ENCODE data around the gene IFNL1. TPM values are rescaled to one million over a fixed set of nuclear protein-coding genes. Genes with fewer than 3 reads are reported as not detected.

IFNL1 gene
- total and polyA plus RNA-seq, 9 of the 15 experiments (the other 6 are each of a cell fraction or from before 2014, with no cell fraction given), result not detected

- TF ChIP-seq, protein P1, sequence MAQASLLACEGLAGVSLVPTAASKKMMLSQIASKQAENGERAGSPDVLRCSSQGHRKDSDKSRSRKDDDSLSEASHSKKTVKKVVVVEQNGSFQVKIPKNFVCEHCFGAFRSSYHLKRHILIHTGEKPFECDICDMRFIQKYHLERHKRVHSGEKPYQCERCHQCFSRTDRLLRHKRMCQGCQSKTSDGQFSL (CRISPR knock-in tag; IDR thresholded peaks at IDR 0.05), result peak; percentile 64; the same call in 1 of the 2 replicates
- TF ChIP-seq, protein P1 (tag; IDR thresholded peaks at IDR 0.05), result 0 out of 4 replicates have a peak, but pooled peaks of 1 of the 2 experiments have one; percentile 41
- TF ChIP-seq FUS (optimal IDR thresholded peaks at IDR 0.05; ENCODE audit: low read depth, low read length) (no peak), ESRRB (CRISPR knock-in tag; IDR thresholded peaks at IDR 0.05; ENCODE audit: borderline replicate concordance) (no peak), MCM3 (IDR thresholded peaks at IDR 0.05) (no peak), SIX5 (IDR thresholded peaks at IDR 0.05; ENCODE audit: borderline replicate concordance in 1 of 2, insufficient read depth in 1 of 2, low read depth in 1 of 2, low read length in 2 of 2) (peak in 1 of 2 experiments; percentile 31; a peak in 1 of 4 replicates), RNF2 (IDR thresholded peaks at IDR 0.05) (0 out of 2 replicates have a peak, but pooled peaks have one; percentile 61), L3MBTL2 (IDR thresholded peaks at IDR 0.05) (peak; percentile 41; the same call in 1 of the 2 replicates), CGGBP1 (CRISPR knock-in tag; IDR thresholded peaks at IDR 0.05) (no peak), MITF (IDR thresholded peaks at IDR 0.05) (peak; percentile 16; the same call in 1 of the 2 replicates), TCF7 (IDR thresholded peaks at IDR 0.05; ENCODE audit: borderline replicate concordance) (no peak), TGIF2 (CRISPR knock-in tag; IDR thresholded peaks at IDR 0.05) (no peak), ZNF696 (CRISPR knock-in tag; conservative IDR thresholded peaks at IDR 0.05) (no peak), HDGF (IDR thresholded peaks at IDR 0.05) (no peak), KLF10 (CRISPR knock-in tag; IDR thresholded peaks at IDR 0.05) (no peak), FOXJ2 (tag; IDR thresholded peaks at IDR 0.05) (no peak), ZNF124 (CRISPR knock-in tag; IDR thresholded peaks at IDR 0.05) (no peak), ZBTB12 (CRISPR knock-in tag; IDR thresholded peaks at IDR 0.05) (peak; percentile 65; the same call in 1 of the 2 replicates), TRIM28 (IDR thresholded peaks at IDR 0.05) (peak; percentile 99), SMARCA4 (IDR thresholded peaks at IDR 0.05) (peak; percentile 65; the same call in 1 of the 2 replicates), OTX1 (CRISPR knock-in tag; IDR thresholded peaks at IDR 0.05) (no peak), ZNF431 (CRISPR knock-in tag; IDR thresholded peaks at IDR 0.05) (no peak)
- TF ChIP-seq, protein P2, sequence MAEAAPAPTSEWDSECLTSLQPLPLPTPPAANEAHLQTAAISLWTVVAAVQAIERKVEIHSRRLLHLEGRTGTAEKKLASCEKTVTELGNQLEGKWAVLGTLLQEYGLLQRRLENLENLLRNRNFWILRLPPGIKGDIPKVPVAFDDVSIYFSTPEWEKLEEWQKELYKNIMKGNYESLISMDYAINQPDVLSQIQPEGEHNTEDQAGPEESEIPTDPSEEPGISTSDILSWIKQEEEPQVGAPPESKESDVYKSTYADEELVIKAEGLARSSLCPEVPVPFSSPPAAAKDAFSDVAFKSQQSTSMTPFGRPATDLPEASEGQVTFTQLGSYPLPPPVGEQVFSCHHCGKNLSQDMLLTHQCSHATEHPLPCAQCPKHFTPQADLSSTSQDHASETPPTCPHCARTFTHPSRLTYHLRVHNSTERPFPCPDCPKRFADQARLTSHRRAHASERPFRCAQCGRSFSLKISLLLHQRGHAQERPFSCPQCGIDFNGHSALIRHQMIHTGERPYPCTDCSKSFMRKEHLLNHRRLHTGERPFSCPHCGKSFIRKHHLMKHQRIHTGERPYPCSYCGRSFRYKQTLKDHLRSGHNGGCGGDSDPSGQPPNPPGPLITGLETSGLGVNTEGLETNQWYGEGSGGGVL (CRISPR knock-in tag; IDR thresholded peaks at IDR 0.05), result no peak
Observed at GRCh38 chr19:39341719-39342604, 45.8 kb downstream of the IFNL1 start, which contains the start of gene SAMD4B (continued).
